OCI-LY7 (cell line): Measurements from ENCODE around the gene MBD3. TPM values are rescaled to one million over a fixed set of nuclear protein-coding genes. Genes with fewer than 3 reads are reported as not detected.

Source experiments
- BruUV-seq: library from RNA; stranded (reverse); fragments of 400-500 nt; replicated peaks from 2 replicates; lab custom pipeline; 2021; lab: Mats Ljungman, UMichigan
- CTCF ChIA-PET: fragments of 300-600 bp; sonication (Branson Sonifier 250); formaldehyde crosslinking; loops from one replicate; lab custom pipeline; 2022; ENCODE audit warnings: antibody characterized with exemption; ENCODE audit not compliant: unreplicated experiment; lab: Charles Lee
- POLR2A ChIA-PET: fragments of 300-600 bp; sonication (Branson Sonifier 250); formaldehyde crosslinking; loops from one replicate; lab custom pipeline; 2022; ENCODE audit warnings: antibody characterized with exemption; lab: Charles Lee
- DNase-seq: peaks from one replicate; pipeline ENCODE4 v3.0.0-alpha.2; 2015; ENCODE audit warnings: low spot score
- H2AFZ ChIP-seq: fragments of 200-600 bp; sonication (generic), shearing (Covaris generic); 2 replicates; pipeline ENCODE4 v1.6.1; 2014; ENCODE audit warnings: mild to moderate bottlenecking, antibody characterized with exemption, low read length, moderate library complexity
- H3K27ac ChIP-seq: fragments of 200-600 bp; sonication (generic); 2 replicates; pipeline ENCODE4 v1.5.1; 2014; ENCODE audit warnings: mixed run types, low read depth, mild to moderate bottlenecking, moderate library complexity, low read length, inconsistent platforms; ENCODE audit not compliant: poor library complexity, severe bottlenecking
- H3K36me3 ChIP-seq: fragments of 200-600 bp; sonication (generic); 2 replicates; pipeline ENCODE4 v1.6.1; 2014; ENCODE audit warnings: mild to moderate bottlenecking, antibody characterized with exemption, low read length, moderate library complexity, mixed read lengths; ENCODE audit not compliant: insufficient read depth
- H3K4me1 ChIP-seq: fragments of 200-600 bp; sonication (generic); 2 replicates; pipeline ENCODE4 v1.5.1; 2014; ENCODE audit warnings: mild to moderate bottlenecking, low read length; ENCODE audit not compliant: insufficient read depth, poor library complexity, severe bottlenecking
- H3K4me2 ChIP-seq: fragments of 200-600 bp; sonication (generic); 2 replicates; pipeline ENCODE4 v1.6.1; 2014; ENCODE audit warnings: mild to moderate bottlenecking, low read length
- H3K4me3 ChIP-seq: fragments of 200-600 bp; sonication (generic); 2 replicates; pipeline ENCODE4 v1.5.1; 2014; ENCODE audit warnings: mild to moderate bottlenecking, low read depth, low read length; ENCODE audit not compliant: poor library complexity, severe bottlenecking
- H3K79me2 ChIP-seq: fragments of 200-600 bp; sonication (generic); 2 replicates; pipeline ENCODE4 v1.6.1; 2016; ENCODE audit warnings: low read depth, mild to moderate bottlenecking, low read length, moderate library complexity, mixed read lengths; ENCODE audit not compliant: insufficient read depth
- H3K9me2 ChIP-seq: fragments of 200-600 bp; sonication (generic); 2 replicates; pipeline ENCODE4 v1.6.1; 2016; ENCODE audit warnings: mild to moderate bottlenecking, low read length, mixed read lengths; ENCODE audit not compliant: insufficient read depth
- H3K9me3 ChIP-seq: fragments of 200-600 bp; sonication (generic); 2 replicates; pipeline ENCODE4 v1.6.1; 2014; ENCODE audit warnings: mild to moderate bottlenecking, mixed run types, low read length, mixed read lengths
- H4K20me1 ChIP-seq: fragments of 200-600 bp; sonication (generic); 2 replicates; pipeline ENCODE4 v1.6.1; 2014; ENCODE audit warnings: mild to moderate bottlenecking, antibody characterized with exemption, low read length, moderate library complexity, mixed read lengths; ENCODE audit not compliant: insufficient read depth
- CTCF ChIP-seq: fragments of 200-600 bp; sonication (generic); conservative IDR thresholded peaks from 2 replicates; pipeline ENCODE4 v1.5.1; 2014; ENCODE audit warnings: mild to moderate bottlenecking, antibody characterized with exemption, low read length, moderate library complexity, mixed read lengths
- EZH2phosphoT487 ChIP-seq: fragments of 200-600 bp; sonication (generic); IDR thresholded peaks from 2 replicates; pipeline ENCODE4 v1.6.1; 2018; ENCODE audit warnings: low read depth, borderline replicate concordance, mild to moderate bottlenecking, mixed run types, antibody characterized with exemption, low read length, moderate library complexity, mixed read lengths
- intact Hi-C: fragments of 100-400 bp; cut with micrococcal nuclease; formaldehyde crosslinking; loops from one replicate; pipeline ENCODE4 v1.10.0; 2022; ENCODE audit not compliant: unreplicated experiment
- total RNA-seq, 2 experiments: library from RNA; depleted of rRNA in 1 of 2; stranded (reverse); fragments of >200 nt in 1 of 2; shearing (Covaris generic) in 1 of 2; gene quantifications; 2 replicates each; pipeline ENCODE4 v1.2.3, GENCODE V29; 2014 to 2022

The MBD3 gene
- total RNA-seq, 2 experiments from 2014 or later: 168 to 172 TPM

DNA sequence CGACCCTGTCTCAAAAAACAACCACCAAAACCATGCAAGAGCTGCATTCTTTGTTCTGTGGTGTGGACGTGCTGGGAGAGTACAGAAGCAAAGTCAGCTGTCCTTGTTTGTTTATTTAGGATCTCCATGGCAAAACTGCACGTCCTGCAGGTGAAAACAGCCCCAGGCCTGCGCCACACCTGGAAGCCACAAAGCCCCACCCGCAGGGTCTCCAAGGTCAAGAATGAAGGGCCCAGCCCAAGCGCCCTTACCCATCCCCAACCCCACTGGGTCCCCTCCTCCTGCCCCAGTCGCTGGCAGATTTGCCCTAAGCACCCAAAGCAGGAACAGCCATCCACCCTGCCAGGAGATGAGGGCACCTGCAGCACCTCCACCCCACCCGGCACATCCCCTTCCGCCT, 10.5 kb downstream of the MBD3 start:
- peaks cover 12% of the 10 kb centered on the region for H3K79me2 ChIP-seq
- ChIA-PET POLR2A (no interaction called here), CTCF (no interaction called here)
- no peaks in the 10 kb centered on the region for H3K9me2 ChIP-seq
- TF ChIP-seq EZH2phosphoT487: no peak
- no peak for TF ChIP-seq CTCF
- no peak overlapping the region for H3K4me2 ChIP-seq
- no TSS peak for BruUV-seq
- H3K9me3 ChIP-seq: no peaks in the 10 kb centered on the region
- H4K20me1 ChIP-seq: no peaks in the 10 kb centered on the region
- intact Hi-C loops: no loop called here
- DNase-seq: no peak
- H3K27ac ChIP-seq: no peak overlapping the region
- H3K36me3 ChIP-seq: peaks cover 88% of the 10 kb centered on the region
- H2AFZ ChIP-seq: no peak overlapping the region
- no peak overlapping the region for H3K4me3 ChIP-seq
- H3K4me1 ChIP-seq: no peaks in the 10 kb centered on the region

DNA sequence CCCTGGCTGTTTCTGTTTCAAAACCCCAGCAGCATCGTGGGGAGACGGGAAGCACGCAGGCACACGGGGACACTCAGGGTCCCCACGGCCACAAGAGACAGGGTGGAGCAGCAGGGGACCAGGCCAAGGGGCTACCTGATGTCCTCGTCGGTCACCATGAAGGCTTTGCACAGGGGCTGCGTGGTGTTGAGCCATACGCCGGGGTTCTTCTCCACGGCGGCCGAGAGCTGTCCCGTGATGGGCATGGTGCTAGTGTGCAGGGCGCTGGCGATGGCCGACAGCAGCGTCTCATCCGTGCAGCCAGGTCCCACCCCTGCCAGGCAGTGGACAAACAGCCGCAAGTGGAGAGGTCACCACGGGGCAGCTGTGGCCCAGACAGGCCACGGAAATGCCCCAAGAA, 11.7 kb downstream of the MBD3 start:
- TF ChIP-seq CTCF (no peak), EZH2phosphoT487 (no peak)
- Histone ChIP-seq H3K9me3 (no peaks in the 10 kb centered on the region), H3K4me3 (no peak overlapping the region), H3K9me2 (no peaks in the 10 kb centered on the region), H3K4me1 (no peaks in the 10 kb centered on the region), H3K4me2 (no peak overlapping the region), H2AFZ (no peak overlapping the region), H4K20me1 (no peaks in the 10 kb centered on the region), H3K27ac (no peak overlapping the region), H3K79me2 (peaks cover 4% of the 10 kb centered on the region; the same call in 1 of the 2 replicates), H3K36me3 (peaks cover 93% of the 10 kb centered on the region)
- no TSS peak for BruUV-seq
- intact Hi-C loops: no loop called here
- POLR2A ChIA-PET: no interaction called here
- CTCF ChIA-PET: interaction anchor here (0.6 kb wide), 1 partner anchor 839 kb away, joined by 4 read pairs; no protein-coding TSS in a partner anchor
- DNase-seq: no peak

DNA sequence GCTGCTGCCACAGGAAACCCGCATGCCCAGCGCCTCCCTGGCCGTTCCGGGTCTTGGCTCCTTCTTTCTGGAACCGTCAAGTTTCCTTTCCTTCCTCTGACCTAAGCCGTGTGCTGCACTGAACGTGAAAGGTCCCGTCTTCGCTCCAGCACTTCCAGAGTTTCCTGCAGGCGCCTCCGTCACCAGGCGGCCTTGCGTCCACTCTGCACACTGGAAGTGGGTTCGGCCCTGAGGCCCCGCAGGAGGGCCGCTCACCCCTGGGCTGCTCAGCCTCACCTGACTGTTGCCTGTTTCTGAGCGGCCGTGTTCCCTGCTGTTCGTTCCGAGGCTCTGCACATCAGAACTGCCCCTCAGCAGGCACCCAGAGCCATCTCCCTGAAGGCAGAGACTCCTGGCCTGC, 12.3 kb downstream of the MBD3 start:
- H3K79me2 ChIP-seq: no peaks in the 10 kb centered on the region
- no peaks in the 10 kb centered on the region for H3K4me1 ChIP-seq
- DNase-seq: no peak
- H2AFZ ChIP-seq: no peak overlapping the region
- no peaks in the 10 kb centered on the region for H3K9me2 ChIP-seq
- no peak overlapping the region for H3K4me2 ChIP-seq
- BruUV-seq: no TSS peak
- H3K36me3 ChIP-seq: peaks cover 92% of the 10 kb centered on the region
- H3K27ac ChIP-seq: no peak overlapping the region
- no peak overlapping the region for H3K4me3 ChIP-seq
- no peaks in the 10 kb centered on the region for H4K20me1 ChIP-seq
- ChIA-PET CTCF (no interaction called here), POLR2A (no interaction called here)
- intact Hi-C loops: no loop called here
- no peaks in the 10 kb centered on the region for H3K9me3 ChIP-seq
- TF ChIP-seq CTCF (no peak), EZH2phosphoT487 (no peak)
